ENCODE data around the gene CTRB2.
"Not testable (repeated sequence)": the region's sequence is repeated elsewhere in the genome, so short reads cannot be mapped to it uniquely, and the experiment has no call there.

Gene CTRB2

GRCh38 chr16:75240633-75241032 is 33.7 kb upstream of the CTRB2 start:
- H3K4me3 ChIP-seq (ENCODE audit: low read depth, low read length); H3K4me1 ChIP-seq (ENCODE audit: control insufficient read depth, insufficient read depth, low read length); H3K27me3 ChIP-seq (ENCODE audit: control insufficient read depth, insufficient read depth, low read length); H3K9ac ChIP-seq (ENCODE audit: low read depth, low read length); H3K9me3 ChIP-seq (ENCODE audit: control insufficient read depth, insufficient read depth, low read length): not testable (repeated sequence)
- peaks cover 59% of the 10 kb centered on the region for H3K36me3 ChIP-seq (ENCODE audit: control insufficient read depth, insufficient read depth, low read length)

- H3K4me1 ChIP-seq (ENCODE audit: control insufficient read depth, insufficient read depth, low read length), result peaks cover 4% of the 10 kb centered on the region
- H3K9ac ChIP-seq (ENCODE audit: low read depth, low read length), result no peak overlapping the region
- peaks cover 69% of the 10 kb centered on the region for H3K36me3 ChIP-seq (ENCODE audit: control insufficient read depth, insufficient read depth, low read length)
- H3K27me3 ChIP-seq (ENCODE audit: control insufficient read depth, insufficient read depth, low read length), result no peaks in the 10 kb centered on the region
- no peaks in the 10 kb centered on the region for H3K9me3 ChIP-seq (ENCODE audit: control insufficient read depth, insufficient read depth, low read length)
- H3K4me3 ChIP-seq (ENCODE audit: low read depth, low read length), result no peak overlapping the region
Observed at GRCh38 chr16:75239542-75240122, 32.7 kb upstream of the CTRB2 start.

- Histone ChIP-seq H3K4me1 (ENCODE audit: control insufficient read depth, insufficient read depth, low read length) (no peaks in the 10 kb centered on the region), H3K4me3 (ENCODE audit: low read depth, low read length) (no peak overlapping the region), H3K9me3 (ENCODE audit: control insufficient read depth, insufficient read depth, low read length) (no peaks in the 10 kb centered on the region), H3K27me3 (ENCODE audit: control insufficient read depth, insufficient read depth, low read length) (no peaks in the 10 kb centered on the region), H3K9ac (ENCODE audit: low read depth, low read length) (peak overlapping the region; percentile 47), H3K36me3 (ENCODE audit: control insufficient read depth, insufficient read depth, low read length) (peaks cover 71% of the 10 kb centered on the region)
Observed at GRCh38 chr16:75238853-75239541, 32.0 kb upstream of the CTRB2 start.

GRCh38 chr16:75238132-75238852 is 31.3 kb upstream of the CTRB2 start:
- Histone ChIP-seq H3K27me3 (ENCODE audit: control insufficient read depth, insufficient read depth, low read length) (no peaks in the 10 kb centered on the region), H3K4me1 (ENCODE audit: control insufficient read depth, insufficient read depth, low read length) (no peaks in the 10 kb centered on the region), H3K36me3 (ENCODE audit: control insufficient read depth, insufficient read depth, low read length) (peaks cover 68% of the 10 kb centered on the region), H3K9me3 (ENCODE audit: control insufficient read depth, insufficient read depth, low read length) (no peaks in the 10 kb centered on the region), H3K9ac (ENCODE audit: low read depth, low read length) (peak overlapping the region; percentile 47), H3K4me3 (ENCODE audit: low read depth, low read length) (no peak overlapping the region)

- Histone ChIP-seq H3K4me3 (ENCODE audit: low read depth, low read length) (no peak overlapping the region), H3K27me3 (ENCODE audit: control insufficient read depth, insufficient read depth, low read length) (no peaks in the 10 kb centered on the region), H3K36me3 (ENCODE audit: control insufficient read depth, insufficient read depth, low read length) (peaks cover 69% of the 10 kb centered on the region), H3K9me3 (ENCODE audit: control insufficient read depth, insufficient read depth, low read length) (no peaks in the 10 kb centered on the region), H3K4me1 (ENCODE audit: control insufficient read depth, insufficient read depth, low read length) (no peaks in the 10 kb centered on the region), H3K9ac (ENCODE audit: low read depth, low read length) (no peak overlapping the region)
Observed at GRCh38 chr16:75237398-75238131, 30.6 kb upstream of the CTRB2 start.

- no peaks in the 10 kb centered on the region for H3K4me1 ChIP-seq (ENCODE audit: control insufficient read depth, insufficient read depth, low read length)
- H3K9ac ChIP-seq (ENCODE audit: low read depth, low read length), result no peak overlapping the region
- H3K27me3 ChIP-seq (ENCODE audit: control insufficient read depth, insufficient read depth, low read length), result no peaks in the 10 kb centered on the region
- no peaks in the 10 kb centered on the region for H3K9me3 ChIP-seq (ENCODE audit: control insufficient read depth, insufficient read depth, low read length)
- no peak overlapping the region for H3K4me3 ChIP-seq (ENCODE audit: low read depth, low read length)
- H3K36me3 ChIP-seq (ENCODE audit: control insufficient read depth, insufficient read depth, low read length), result peaks cover 66% of the 10 kb centered on the region
Observed at GRCh38 chr16:75236736-75237397, 29.9 kb upstream of the CTRB2 start.

GRCh38 chr16:75236232-75236631 is 29.3 kb upstream of the CTRB2 start:
- Histone ChIP-seq H3K4me3 (ENCODE audit: low read depth, low read length) (no peak overlapping the region), H3K9ac (ENCODE audit: low read depth, low read length) (no peak overlapping the region), H3K36me3 (ENCODE audit: control insufficient read depth, insufficient read depth, low read length) (peaks cover 62% of the 10 kb centered on the region), H3K9me3 (ENCODE audit: control insufficient read depth, insufficient read depth, low read length) (no peaks in the 10 kb centered on the region), H3K27me3 (ENCODE audit: control insufficient read depth, insufficient read depth, low read length) (no peaks in the 10 kb centered on the region), H3K4me1 (ENCODE audit: control insufficient read depth, insufficient read depth, low read length) (no peaks in the 10 kb centered on the region)

GRCh38 chr16:75235721-75236193 is 28.8 kb upstream of the CTRB2 start:
- H3K9me3 ChIP-seq (ENCODE audit: control insufficient read depth, insufficient read depth, low read length), result no peaks in the 10 kb centered on the region
- peaks cover 58% of the 10 kb centered on the region for H3K36me3 ChIP-seq (ENCODE audit: control insufficient read depth, insufficient read depth, low read length)
- H3K27me3 ChIP-seq (ENCODE audit: control insufficient read depth, insufficient read depth, low read length), result no peaks in the 10 kb centered on the region
- no peaks in the 10 kb centered on the region for H3K4me1 ChIP-seq (ENCODE audit: control insufficient read depth, insufficient read depth, low read length)
- no peak overlapping the region for H3K9ac ChIP-seq (ENCODE audit: low read depth, low read length)
- no peak overlapping the region for H3K4me3 ChIP-seq (ENCODE audit: low read depth, low read length)

- Histone ChIP-seq H3K9me3 (ENCODE audit: control insufficient read depth, insufficient read depth, low read length) (no peaks in the 10 kb centered on the region), H3K27me3 (ENCODE audit: control insufficient read depth, insufficient read depth, low read length) (no peaks in the 10 kb centered on the region), H3K36me3 (ENCODE audit: control insufficient read depth, insufficient read depth, low read length) (peaks cover 56% of the 10 kb centered on the region), H3K4me3 (ENCODE audit: low read depth, low read length) (no peak overlapping the region), H3K9ac (ENCODE audit: low read depth, low read length) (no peak overlapping the region), H3K4me1 (ENCODE audit: control insufficient read depth, insufficient read depth, low read length) (no peaks in the 10 kb centered on the region)
Observed at GRCh38 chr16:75234856-75235696, 28.1 kb upstream of the CTRB2 start.

- H3K36me3 ChIP-seq (ENCODE audit: control insufficient read depth, insufficient read depth, low read length), result peaks cover 61% of the 10 kb centered on the region
- H3K27me3 ChIP-seq (ENCODE audit: control insufficient read depth, insufficient read depth, low read length), result no peaks in the 10 kb centered on the region
- no peak overlapping the region for H3K4me3 ChIP-seq (ENCODE audit: low read depth, low read length)
- H3K9me3 ChIP-seq (ENCODE audit: control insufficient read depth, insufficient read depth, low read length), result no peaks in the 10 kb centered on the region
- H3K9ac ChIP-seq (ENCODE audit: low read depth, low read length), result no peak overlapping the region
- no peaks in the 10 kb centered on the region for H3K4me1 ChIP-seq (ENCODE audit: control insufficient read depth, insufficient read depth, low read length)
Observed at GRCh38 chr16:75233611-75233938, 26.6 kb upstream of the CTRB2 start.

- Histone ChIP-seq H3K27me3 (ENCODE audit: control insufficient read depth, insufficient read depth, low read length) (no peaks in the 10 kb centered on the region), H3K4me3 (ENCODE audit: low read depth, low read length) (no peak overlapping the region), H3K36me3 (ENCODE audit: control insufficient read depth, insufficient read depth, low read length) (peaks cover 53% of the 10 kb centered on the region), H3K4me1 (ENCODE audit: control insufficient read depth, insufficient read depth, low read length) (no peaks in the 10 kb centered on the region), H3K9me3 (ENCODE audit: control insufficient read depth, insufficient read depth, low read length) (no peaks in the 10 kb centered on the region), H3K9ac (ENCODE audit: low read depth, low read length) (no peak overlapping the region)
Observed at GRCh38 chr16:75231570-75231969, 24.6 kb upstream of the CTRB2 start.

Data from iPS-15b (cell line).